Calu3 (cell line): Measurements from ENCODE around the gene PEAK1. TPM values are rescaled to one million over a fixed set of nuclear protein-coding genes. Genes with fewer than 3 reads are reported as not detected.
A peak's percentile ranks its signal among the peaks of the same experiment; 100 is the strongest.

Experiments
- BruUV-seq: library from RNA; stranded (reverse); fragments of 400-500 nt; replicated peaks from 2 replicates; lab custom pipeline; 2021; lab: Mats Ljungman, UMichigan
- CTCF ChIA-PET: fragments of 300-600 bp; sonication (Branson Sonifier 250); formaldehyde crosslinking; loops from one replicate; lab custom pipeline; 2022; ENCODE audit warnings: antibody characterized with exemption; lab: Charles Lee
- DNase-seq: peaks from one replicate; pipeline ENCODE4 v3.0.0; 2022
- H3K27ac Mint-ChIP-seq: one replicate; pipeline ENCODE4 v1.8.0; 2022; ENCODE audit warnings: mixed read lengths; ENCODE audit not compliant: unreplicated experiment
- H3K27me3 Mint-ChIP-seq: one replicate; pipeline ENCODE4 v1.8.0; 2022; ENCODE audit warnings: mixed read lengths; ENCODE audit not compliant: unreplicated experiment
- H3K36me3 Mint-ChIP-seq: one replicate; pipeline ENCODE4 v1.8.0; 2022; ENCODE audit warnings: mild to moderate bottlenecking, moderate library complexity, mixed read lengths; ENCODE audit not compliant: insufficient read depth, unreplicated experiment
- H3K4me1 Mint-ChIP-seq: one replicate; pipeline ENCODE4 v1.8.0; 2022; ENCODE audit warnings: mild to moderate bottlenecking, low read depth, mixed read lengths; ENCODE audit not compliant: unreplicated experiment
- H3K4me3 Mint-ChIP-seq: one replicate; pipeline ENCODE4 v1.8.0; 2022; ENCODE audit warnings: mild to moderate bottlenecking, low read depth, moderate library complexity, mixed read lengths; ENCODE audit not compliant: unreplicated experiment
- H3K9me3 Mint-ChIP-seq: one replicate; pipeline ENCODE4 v1.8.0; 2022; ENCODE audit warnings: low read depth, mixed read lengths; ENCODE audit not compliant: unreplicated experiment
- CTCF ChIP-seq: fragments of 200-600 bp; IDR thresholded peaks from one replicate; pipeline ENCODE4 v1.8.0; 2022; ENCODE audit warnings: antibody characterized with exemption; ENCODE audit not compliant: unreplicated experiment
- intact Hi-C: fragments of 100-400 bp; cut with micrococcal nuclease; formaldehyde crosslinking; loops from one replicate; pipeline ENCODE4 v1.10.0; 2022; ENCODE audit not compliant: unreplicated experiment
- total RNA-seq: library from RNA; stranded (reverse); gene quantifications from 2 replicates; pipeline ENCODE4 v1.2.3, GENCODE V29; 2022

Gene PEAK1
- total RNA-seq, 1 experiment from 2014 or later, result 54.3 TPM

- no peak overlapping the region for H3K4me3 Mint-ChIP-seq
- intact Hi-C loops, result no loop called here
- H3K9me3 Mint-ChIP-seq, result no peaks in the 10 kb centered on the region
- no peak for TF ChIP-seq CTCF
- H3K4me1 Mint-ChIP-seq, result no peaks in the 10 kb centered on the region
- BruUV-seq, result no TSS peak
- no peak for DNase-seq
- H3K27ac Mint-ChIP-seq, result no peak overlapping the region
- H3K27me3 Mint-ChIP-seq, result no peaks in the 10 kb centered on the region
- CTCF ChIA-PET, result interaction anchor here (0.6 to 0.7 kb wide), 2 partner anchors 63 to 332 kb away, joined by 3 to 4 read pairs; no protein-coding TSS in a partner anchor
- no peaks in the 10 kb centered on the region for H3K36me3 Mint-ChIP-seq
These were observed 326.5 kb downstream of the PEAK1 start for GRCh38 chr15:77093436-77093835.

GRCh38 chr15:77091097-77091496 is 328.8 kb downstream of the PEAK1 start:
- no peaks in the 10 kb centered on the region for H3K27me3 Mint-ChIP-seq
- H3K9me3 Mint-ChIP-seq, result no peaks in the 10 kb centered on the region
- H3K4me3 Mint-ChIP-seq, result no peak overlapping the region
- H3K4me1 Mint-ChIP-seq, result no peaks in the 10 kb centered on the region
- no peak for DNase-seq
- TF ChIP-seq CTCF, result no peak
- no peaks in the 10 kb centered on the region for H3K36me3 Mint-ChIP-seq
- H3K27ac Mint-ChIP-seq, result no peak overlapping the region
- CTCF ChIA-PET, result no interaction called here
- intact Hi-C loops, result no loop called here
- BruUV-seq, result no TSS peak

- no TSS peak for BruUV-seq
- Mint-ChIP-seq H3K27ac (no peak overlapping the region), H3K4me3 (no peak overlapping the region), H3K9me3 (no peaks in the 10 kb centered on the region), H3K36me3 (peaks cover 13% of the 10 kb centered on the region), H3K27me3 (no peaks in the 10 kb centered on the region), H3K4me1 (peaks cover 20% of the 10 kb centered on the region)
- TF ChIP-seq CTCF, result no peak
- no peak for DNase-seq
- CTCF ChIA-PET, result no interaction called here
- intact Hi-C loops, result no loop called here
These were observed 332.7 kb downstream of the PEAK1 start for GRCh38 chr15:77087213-77087612.

GRCh38 chr15:77085297-77085696 is 334.6 kb downstream of the PEAK1 start:
- Mint-ChIP-seq H3K36me3 (peaks cover 13% of the 10 kb centered on the region), H3K4me1 (peaks cover 20% of the 10 kb centered on the region), H3K27ac (no peak overlapping the region), H3K4me3 (no peak overlapping the region), H3K9me3 (no peaks in the 10 kb centered on the region), H3K27me3 (no peaks in the 10 kb centered on the region)
- CTCF ChIA-PET, result no interaction called here
- no peak for TF ChIP-seq CTCF
- intact Hi-C loops, result no loop called here
- no TSS peak for BruUV-seq
- DNase-seq, result peak; percentile 24
